ENCODE results near the gene ANK3. TPM values are rescaled to one million over a fixed set of nuclear protein-coding genes. Genes with fewer than 3 reads are reported as not detected.

The ANK3 gene
- total and polyA plus RNA-seq, 2 donors (not counting 3 experiments of a cell fraction or from before 2014, with no cell fraction given), result 0.88 to 8.5 TPM

GRCh38 chr10:60003651-60004523, 385.8 kb downstream of the ANK3 start:
- intact Hi-C loops (cut with micrococcal nuclease), result no loop called here
- no peaks in the 10 kb centered on the region for H3K36me3 ChIP-seq (ENCODE audit: control insufficient read depth in 2 of 2, extremely low read depth in 1 of 2, insufficient read depth in 2 of 2, low read length in 2 of 2)
- no peaks in the 10 kb centered on the region for H3K4me1 ChIP-seq (ENCODE audit: control insufficient read depth, extremely low read depth, insufficient read depth, low read length)
- no peak overlapping the region for H3K9ac ChIP-seq (replicated peaks; ENCODE audit: extremely low read depth, insufficient read depth, low read length)
- H3K79me2 ChIP-seq (ENCODE audit: control insufficient read depth, insufficient read depth, low read length), result no peaks in the 10 kb centered on the region
- dilution Hi-C loops (cut with MboI; ENCODE audit: extremely low pct_ligation_motif_present, low sequenced_read_pairs), result no loop called here
- H3K9me3 ChIP-seq (replicated peaks; ENCODE audit: control insufficient read depth, insufficient read depth, low read length), result no peaks in the 10 kb centered on the region
- H4K20me1 ChIP-seq (replicated peaks; ENCODE audit: control insufficient read depth, extremely low read depth, insufficient read depth, low read length), result no peaks in the 10 kb centered on the region
- FAIRE-seq (no peak), DNase-seq (ENCODE audit: low read depth, low spot score) (no peak)
- H3K27ac ChIP-seq (ENCODE audit: insufficient read depth, low read depth, low read length), result no peak overlapping the region
- H3K27me3 ChIP-seq (ENCODE audit: control insufficient read depth in 2 of 2, insufficient read depth in 2 of 2, low read length in 2 of 2), result no peaks in the 10 kb centered on the region
- no TSS peak for BruUV-seq (replicated peaks)
- ChIA-PET CTCF (no interaction called here), POLR2A (no interaction called here)
- no peak overlapping the region for H3K4me3 ChIP-seq (replicated peaks in 1 of 3; ENCODE audit: insufficient read depth in 1 of 3, low read depth in 1 of 3, low read length in 3 of 3)
- H2AFZ ChIP-seq (ENCODE audit: low read depth, low read length), result no peak overlapping the region
- H3K4me2 ChIP-seq (ENCODE audit: insufficient read depth, low read length), result no peak overlapping the region
- H3K9me1 ChIP-seq (replicated peaks; ENCODE audit: control insufficient read depth, extremely low read depth, insufficient read depth, low read length), result no peaks in the 10 kb centered on the region
- no peak for TF ChIP-seq JUN (IDR thresholded peaks at IDR 0.05; ENCODE audit: borderline replicate concordance, insufficient read depth, insufficient read length, low read depth)
- no peak for TF ChIP-seq MYC (IDR thresholded peaks at IDR 0.05; ENCODE audit: low read depth, low read length)

GRCh38 chr10:60000747-60001146, 388.9 kb downstream of the ANK3 start:
- no peaks in the 10 kb centered on the region for H3K27me3 ChIP-seq (ENCODE audit: control insufficient read depth in 2 of 2, insufficient read depth in 2 of 2, low read length in 2 of 2)
- BruUV-seq (replicated peaks), result no TSS peak
- CTCF ChIA-PET, result interaction anchor here (1.2 kb wide), 1 partner anchor 21 kb away, joined by 3 read pairs; no protein-coding TSS in a partner anchor

More at GRCh38 chr10:60000747-60001146, 388.9 kb downstream of the ANK3 start:
- H3K9me1 ChIP-seq (replicated peaks; ENCODE audit: control insufficient read depth, extremely low read depth, insufficient read depth, low read length), result no peaks in the 10 kb centered on the region
- intact Hi-C loops (cut with micrococcal nuclease) (no loop called here), dilution Hi-C loops (cut with MboI; ENCODE audit: extremely low pct_ligation_motif_present, low sequenced_read_pairs) (no loop called here)
- no peak overlapping the region for H2AFZ ChIP-seq (ENCODE audit: low read depth, low read length)
- no peak overlapping the region for H3K9ac ChIP-seq (replicated peaks; ENCODE audit: extremely low read depth, insufficient read depth, low read length)
- no peaks in the 10 kb centered on the region for H4K20me1 ChIP-seq (replicated peaks; ENCODE audit: control insufficient read depth, extremely low read depth, insufficient read depth, low read length)
- H3K36me3 ChIP-seq (ENCODE audit: control insufficient read depth in 2 of 2, extremely low read depth in 1 of 2, insufficient read depth in 2 of 2, low read length in 2 of 2), result no peaks in the 10 kb centered on the region
- no peak overlapping the region for H3K4me3 ChIP-seq (replicated peaks in 1 of 3; ENCODE audit: insufficient read depth in 1 of 3, low read depth in 1 of 3, low read length in 3 of 3)
- H3K4me1 ChIP-seq (ENCODE audit: control insufficient read depth, extremely low read depth, insufficient read depth, low read length), result no peaks in the 10 kb centered on the region
- H3K9me3 ChIP-seq (replicated peaks; ENCODE audit: control insufficient read depth, insufficient read depth, low read length), result no peaks in the 10 kb centered on the region
- H3K4me2 ChIP-seq (ENCODE audit: insufficient read depth, low read length), result no peak overlapping the region
- H3K27ac ChIP-seq (ENCODE audit: insufficient read depth, low read depth, low read length), result no peak overlapping the region
- no peak for TF ChIP-seq GATA2 (IDR thresholded peaks at IDR 0.05; ENCODE audit: insufficient read depth, insufficient read length, low read depth, low read length)
- TF ChIP-seq EZH2 (IDR thresholded peaks at IDR 0.05; ENCODE audit: borderline replicate concordance, low read depth, low read length, severe bottlenecking), result no peak
- TF ChIP-seq FOS (IDR thresholded peaks at IDR 0.05; ENCODE audit: borderline replicate concordance, insufficient read depth, low read length), result no peak
- no peak for TF ChIP-seq POLR2A (IDR thresholded peaks at IDR 0.05; ENCODE audit: low read depth, low read length)
- TF ChIP-seq MAX (IDR thresholded peaks at IDR 0.05; ENCODE audit: insufficient read depth, insufficient read length), result no peak
- TF ChIP-seq MYC (IDR thresholded peaks at IDR 0.05; ENCODE audit: low read depth, low read length), result no peak
- no peak for TF ChIP-seq POLR2AphosphoS5 (IDR thresholded peaks at IDR 0.05; ENCODE audit: insufficient read depth, low read depth, low read length)
- no peak for TF ChIP-seq CTCF (IDR thresholded peaks at IDR 0.05; ENCODE audit: extremely low read depth in 1 of 2, insufficient read depth in 1 of 2, low read depth in 1 of 2, low read length in 2 of 2)
- no peak for TF ChIP-seq JUN (IDR thresholded peaks at IDR 0.05; ENCODE audit: borderline replicate concordance, insufficient read depth, insufficient read length, low read depth)
- FAIRE-seq, result no peak
- POLR2A ChIA-PET, result no interaction called here
- no peak for DNase-seq (ENCODE audit: low read depth, low spot score)
- no peaks in the 10 kb centered on the region for H3K79me2 ChIP-seq (ENCODE audit: control insufficient read depth, insufficient read depth, low read length)
